Left ventricle myocardium superior (tissue), 1 donor: ENCODE data around the gene NFE2L2. TPM values are rescaled to one million over a fixed set of nuclear protein-coding genes. Genes with fewer than 3 reads are reported as not detected.
"Not testable (repeated sequence)": the region's sequence is repeated elsewhere in the genome, so short reads cannot be mapped to it uniquely, and the experiment has no call there.

Source experiments
- ATAC-seq: fragments of 200-7000 bp; cut with Tn5 transposase; one replicate; pipeline ENCODE4 v1.9.1; 2020; ENCODE audit warnings: mild to moderate bottlenecking, moderate library complexity
- DNase-seq: peaks from one replicate; pipeline ENCODE4 v3.0.0-alpha.2; 2020
- intact Hi-C: fragments of 100-400 bp; cut with micrococcal nuclease; formaldehyde crosslinking; loops from one replicate; pipeline ENCODE4 v1.11.0; 2022
- total RNA-seq: library from RNA; stranded (reverse); fragmentation: NEBNext Ultra II Directional; extraction: Animal tissue kit (Norgen Biotek cat#: 25700); gene quantifications from one replicate; pipeline ENCODE4 v1.2.1, GENCODE V29; 2021
- donor health status: DM: no; HTN: yes; CAD: no; lungs with severe emphysema.

Gene NFE2L2
- total RNA-seq, 1 donor from 2014 or later = 50.6 TPM

DNA sequence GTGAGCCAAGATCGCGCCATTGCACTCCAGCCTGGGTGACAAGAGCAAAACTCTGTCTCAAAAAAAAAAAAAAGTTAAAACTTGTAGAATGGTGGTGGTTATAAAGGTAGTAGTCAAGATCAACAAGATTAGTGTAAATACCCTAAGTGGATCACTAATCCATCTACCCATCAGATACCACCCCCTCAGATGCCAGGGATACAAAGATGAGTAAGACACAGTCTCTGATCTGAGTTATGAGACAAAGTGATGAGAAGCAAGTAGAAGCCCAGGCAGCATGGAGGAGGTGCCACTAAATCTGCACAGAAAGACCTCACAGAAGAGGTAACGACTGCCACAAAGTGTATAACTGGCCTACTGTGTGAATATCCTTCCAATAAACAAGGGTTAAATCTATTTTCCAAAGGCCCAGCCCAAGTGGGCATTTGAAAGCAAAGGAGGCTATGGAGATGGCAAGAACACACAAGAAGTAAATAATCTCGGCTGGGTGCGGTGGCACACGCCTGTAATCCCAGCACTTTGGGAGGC lies 20.2 kb downstream of the NFE2L2 start:
- intact Hi-C loops = no loop called here
- no peak for DNase-seq
- no peak for ATAC-seq

DNA sequence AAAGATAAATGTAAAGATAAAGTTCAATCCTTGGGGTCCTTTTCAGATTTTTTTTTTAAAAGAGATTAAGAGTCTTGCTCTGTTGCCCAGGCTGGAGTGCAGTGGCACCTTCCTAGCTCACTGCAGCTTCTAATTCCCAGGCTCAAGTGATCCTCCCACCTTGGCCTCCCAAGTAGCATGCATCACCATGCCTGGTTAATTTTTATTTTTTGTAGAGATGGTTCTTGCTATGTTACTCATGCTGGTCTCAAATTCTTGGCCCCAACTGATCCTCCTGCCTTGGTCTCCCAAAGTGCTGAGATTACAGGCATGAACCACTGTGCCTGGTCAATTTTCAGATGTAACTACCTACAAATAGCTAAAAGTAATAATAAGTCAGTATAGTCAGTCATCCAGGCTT lies 21.1 kb downstream of the NFE2L2 start:
- intact Hi-C loops = no loop called here
- DNase-seq (no peak), ATAC-seq (no peak)

DNA sequence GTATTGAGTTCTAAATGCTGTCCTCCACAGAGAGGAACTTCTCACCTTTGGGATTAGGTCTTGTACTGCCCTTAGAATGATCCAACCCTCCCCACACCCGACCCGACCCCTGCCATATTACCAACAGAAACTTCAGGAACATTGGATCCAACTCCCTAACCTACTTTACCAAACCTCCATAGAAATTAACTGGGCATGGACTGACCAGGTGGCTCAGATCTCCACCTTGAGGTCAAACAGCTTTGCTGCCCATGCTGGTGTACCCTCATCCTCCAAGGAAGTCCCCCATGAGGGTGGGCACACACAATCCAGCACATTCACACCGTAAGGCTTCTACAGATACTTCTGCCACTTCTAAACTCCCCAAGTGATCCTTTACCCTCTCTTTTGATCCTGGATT lies 21.5 kb downstream of the NFE2L2 start:
- intact Hi-C loops = no loop called here
- DNase-seq (no peak), ATAC-seq (no peak)

DNA sequence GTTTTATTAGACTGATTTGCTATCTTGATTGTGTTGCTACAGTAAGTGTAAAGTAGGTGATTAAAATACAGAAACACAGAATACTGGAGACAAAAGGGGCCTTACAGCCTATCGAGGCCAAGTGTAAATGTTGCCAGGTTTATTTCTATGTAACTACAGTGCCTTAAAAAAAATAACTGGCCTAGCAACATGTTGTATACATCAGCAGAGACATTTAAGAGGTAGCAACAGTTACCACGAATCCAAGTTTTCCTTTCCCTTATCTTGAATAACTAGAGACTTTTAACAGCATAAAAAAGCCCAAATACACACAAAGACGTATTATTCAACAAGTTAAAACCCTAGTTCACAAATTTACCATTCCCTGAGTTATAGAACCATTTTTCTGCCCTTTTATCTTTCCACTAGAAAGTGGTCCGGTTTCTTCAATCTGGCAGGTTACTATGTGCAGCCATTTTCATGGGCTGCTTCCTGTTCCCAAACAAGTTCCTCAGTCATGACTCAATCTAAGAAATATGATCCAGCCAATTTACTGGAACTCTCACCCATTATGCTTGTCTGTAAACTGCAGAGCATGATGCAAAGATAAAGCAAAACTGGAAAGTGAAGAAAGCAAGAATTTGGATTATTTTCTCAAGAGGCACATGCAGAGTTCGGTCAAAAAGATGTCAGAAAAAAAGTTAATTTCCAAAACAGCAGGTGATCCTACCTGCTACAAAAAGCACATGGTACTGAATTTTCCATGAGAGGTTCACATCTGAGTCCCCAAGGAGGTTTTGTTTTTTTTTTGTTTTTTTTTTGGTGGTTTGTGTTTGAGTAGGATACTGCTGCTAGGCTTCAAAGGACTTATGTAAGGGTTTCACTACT lies 22.2 kb downstream of the NFE2L2 start:
- intact Hi-C loops = no loop called here
- DNase-seq = no peak
- ATAC-seq = peak; percentile 70

DNA sequence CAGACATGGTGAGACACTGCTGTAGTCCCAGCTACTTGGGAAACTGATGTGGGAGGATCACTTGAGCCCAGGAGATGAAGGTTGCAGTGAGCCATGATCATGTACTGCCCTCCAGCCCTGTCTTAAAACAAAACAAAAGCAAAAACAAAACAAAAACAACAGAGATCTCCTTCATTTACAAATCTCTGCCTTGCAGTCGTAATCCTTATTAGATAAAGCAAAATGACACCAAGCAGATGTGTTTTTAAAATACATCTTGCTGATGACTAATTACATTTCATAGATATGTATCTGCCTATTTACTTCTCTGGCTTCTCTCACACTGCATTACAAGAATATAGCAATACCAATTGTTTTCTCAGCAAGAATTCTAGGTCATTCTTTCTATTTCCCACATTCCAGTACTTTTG lies 22.8 kb downstream of the NFE2L2 start:
- intact Hi-C loops = no loop called here
- no peak for DNase-seq
- no peak for ATAC-seq

DNA sequence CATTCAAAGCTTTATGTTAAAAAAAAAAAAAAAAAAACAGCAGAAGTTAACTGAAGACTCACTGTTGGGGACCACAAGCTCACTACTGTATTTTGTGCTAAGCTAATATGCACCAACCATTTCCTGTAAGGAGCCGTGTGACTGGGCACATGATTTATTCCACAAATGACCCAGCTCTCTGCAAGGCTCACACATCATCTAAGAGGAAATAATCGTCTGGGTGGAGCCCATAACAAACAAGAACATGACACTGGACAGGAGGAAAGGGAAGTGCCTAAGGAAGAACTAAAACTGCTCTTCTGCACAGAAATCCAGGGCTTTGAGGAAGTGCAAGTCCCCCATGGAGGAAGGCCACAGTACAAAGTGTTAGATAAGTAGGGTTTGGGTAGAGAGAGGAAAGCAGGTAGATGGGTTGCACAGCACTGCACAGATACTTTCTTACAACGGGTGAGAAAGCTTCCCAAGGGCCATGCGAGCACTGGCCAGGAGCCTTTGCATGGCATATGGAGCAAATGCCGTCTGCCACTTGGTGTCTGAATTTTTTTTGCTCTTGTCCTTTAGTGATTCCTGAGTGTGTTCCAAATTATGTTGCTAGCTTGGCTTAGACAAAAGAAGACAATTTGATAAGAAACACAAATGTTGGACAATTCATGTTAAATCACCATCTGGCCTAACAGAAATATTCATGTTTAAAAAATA lies 24.4 kb downstream of the NFE2L2 start:
- DNase-seq (no peak), ATAC-seq (peak; percentile 58)
- intact Hi-C loops = no loop called here

DNA sequence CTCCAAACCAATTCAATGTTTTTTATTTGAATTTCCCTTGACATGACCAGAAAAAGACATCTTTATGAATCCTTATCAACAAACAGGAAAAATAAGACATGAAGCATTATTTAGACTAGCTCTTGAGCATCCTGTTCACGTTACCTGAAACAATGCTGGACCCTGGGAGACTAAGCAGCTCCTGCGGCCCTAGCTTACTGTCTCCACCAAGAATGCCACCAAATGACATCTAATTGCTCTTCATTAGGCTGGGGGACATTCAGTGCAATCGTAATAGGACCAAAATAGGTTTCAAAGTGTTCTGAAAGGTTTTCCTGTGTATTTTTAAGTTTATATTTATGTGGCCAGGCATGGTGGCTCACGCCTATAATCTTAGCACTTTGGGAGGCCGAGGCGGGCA lies 25.5 kb downstream of the NFE2L2 start:
- DNase-seq (no peak), ATAC-seq (no peak)
- intact Hi-C loops = no loop called here

DNA sequence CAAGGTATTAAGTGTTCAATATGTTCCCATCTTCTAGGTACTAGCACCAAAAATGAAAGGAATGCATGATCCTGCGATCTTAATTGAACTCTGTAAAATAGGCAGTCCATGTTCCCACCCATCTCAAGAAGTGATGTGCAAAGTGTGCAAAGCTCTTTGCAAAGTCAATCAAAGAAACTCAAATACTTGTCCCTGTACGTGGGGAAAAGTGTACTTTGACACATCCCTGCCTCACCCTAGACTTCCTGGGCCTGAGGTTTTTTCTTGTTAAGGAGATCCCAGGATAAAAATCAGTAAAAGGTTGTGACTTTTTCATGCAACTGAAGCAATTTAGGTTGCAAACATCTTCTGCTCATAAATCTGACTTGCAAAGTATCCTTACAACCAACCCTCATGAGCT lies 26.6 kb downstream of the NFE2L2 start:
- intact Hi-C loops = no loop called here
- ATAC-seq = no peak
- DNase-seq = no peak

DNA sequence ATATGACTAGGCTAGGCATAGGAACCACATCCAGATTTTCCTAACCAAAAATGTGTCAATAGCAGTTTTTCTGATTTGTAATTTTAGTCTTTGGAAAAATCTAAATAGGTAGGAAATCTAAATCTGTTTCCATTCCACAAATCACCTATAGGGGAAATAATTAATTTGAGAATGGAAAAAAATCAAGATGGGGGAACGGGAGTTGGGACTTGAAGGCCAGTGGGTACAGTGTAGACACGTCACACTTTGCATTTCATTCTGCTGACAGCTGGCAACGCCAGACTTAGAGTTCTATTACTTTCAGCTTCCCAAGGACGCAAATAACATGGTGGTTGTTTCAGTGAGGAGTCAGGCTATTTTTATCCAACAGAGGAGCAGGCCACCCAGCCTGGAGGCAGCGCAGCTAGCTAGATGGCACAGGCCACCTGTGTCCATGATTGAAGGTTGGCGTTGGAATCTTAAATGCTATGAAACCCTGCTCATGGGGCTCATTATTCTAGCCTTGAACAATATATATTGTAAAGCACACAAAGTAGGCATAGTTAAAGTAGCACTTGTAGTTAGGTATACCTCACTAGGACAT lies 28.6 kb downstream of the NFE2L2 start:
- DNase-seq = peak; percentile 55
- intact Hi-C loops = no loop called here
- peak; percentile 82 for ATAC-seq

DNA sequence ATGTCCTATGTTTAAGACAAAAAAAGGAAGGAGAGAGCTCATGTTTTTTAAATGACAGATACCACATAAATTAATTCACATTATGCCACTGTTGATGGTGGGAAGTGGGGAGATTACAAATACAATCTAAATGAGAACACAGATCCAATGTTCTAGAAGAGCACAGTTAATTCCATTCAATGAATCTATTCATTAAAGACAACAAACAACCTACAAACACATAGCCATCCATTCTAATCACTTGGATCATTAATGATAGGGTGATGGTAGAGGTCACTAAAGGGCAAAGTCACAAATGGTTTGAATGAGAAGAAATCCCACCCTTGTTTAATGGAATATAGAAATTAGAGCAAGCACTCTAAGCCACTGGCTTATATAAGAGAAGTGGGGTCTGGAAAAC lies 30.3 kb downstream of the NFE2L2 start:
- no peak for ATAC-seq
- intact Hi-C loops = no loop called here

DNA sequence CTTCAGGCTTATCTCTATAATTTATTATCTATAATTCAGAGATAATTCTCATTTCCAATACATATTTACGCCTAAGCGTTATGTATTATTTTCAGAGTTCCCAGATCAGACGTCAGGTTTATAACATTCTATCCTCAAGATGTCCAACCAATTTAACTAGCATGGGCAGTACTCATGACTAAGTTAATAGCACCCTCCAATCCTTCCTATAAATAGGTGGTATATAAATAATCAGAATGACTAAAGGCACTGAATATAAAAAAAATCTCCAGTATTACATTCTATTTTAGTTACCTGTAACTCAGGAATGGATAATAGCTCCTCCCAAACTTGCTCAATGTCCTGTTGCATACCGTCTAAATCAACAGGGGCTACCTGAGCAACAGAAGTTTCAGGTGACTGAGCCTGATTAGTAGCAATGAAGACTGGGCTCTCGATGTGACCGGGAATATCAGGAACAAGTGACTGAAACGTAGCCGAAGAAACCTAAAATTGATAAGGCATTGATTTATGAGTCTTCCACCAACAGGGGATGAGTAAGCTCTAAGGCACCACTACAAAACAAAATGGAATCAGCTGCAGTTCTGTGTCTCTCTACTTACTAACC lies 32.3 kb downstream of the NFE2L2 start:
- no peak for DNase-seq
- no peak for ATAC-seq
- intact Hi-C loops = no loop called here

More for the DNA sequence above, 30.3 kb downstream of the NFE2L2 start:
- DNase-seq = no peak

DNA sequence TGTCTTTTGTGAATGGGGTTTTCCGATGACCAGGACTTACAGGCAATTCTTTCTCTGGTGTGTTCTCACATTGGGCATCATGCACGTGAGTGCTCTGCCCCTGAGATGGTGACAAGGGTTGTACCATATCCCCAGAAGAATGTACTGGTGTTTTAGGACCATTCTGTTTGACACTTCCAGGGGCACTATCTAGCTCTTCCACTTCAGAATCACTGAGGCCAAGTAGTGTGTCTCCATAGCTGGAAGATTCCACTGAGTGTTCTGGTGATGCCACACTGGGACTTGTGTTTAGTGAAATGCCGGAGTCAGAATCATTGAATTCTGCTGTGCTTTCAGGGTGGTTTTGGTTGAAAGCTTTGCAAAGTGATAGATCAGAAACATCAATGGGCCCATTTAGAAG lies 33.3 kb downstream of the NFE2L2 start:
- DNase-seq = no peak
- intact Hi-C loops = no loop called here
- no peak for ATAC-seq

DNA sequence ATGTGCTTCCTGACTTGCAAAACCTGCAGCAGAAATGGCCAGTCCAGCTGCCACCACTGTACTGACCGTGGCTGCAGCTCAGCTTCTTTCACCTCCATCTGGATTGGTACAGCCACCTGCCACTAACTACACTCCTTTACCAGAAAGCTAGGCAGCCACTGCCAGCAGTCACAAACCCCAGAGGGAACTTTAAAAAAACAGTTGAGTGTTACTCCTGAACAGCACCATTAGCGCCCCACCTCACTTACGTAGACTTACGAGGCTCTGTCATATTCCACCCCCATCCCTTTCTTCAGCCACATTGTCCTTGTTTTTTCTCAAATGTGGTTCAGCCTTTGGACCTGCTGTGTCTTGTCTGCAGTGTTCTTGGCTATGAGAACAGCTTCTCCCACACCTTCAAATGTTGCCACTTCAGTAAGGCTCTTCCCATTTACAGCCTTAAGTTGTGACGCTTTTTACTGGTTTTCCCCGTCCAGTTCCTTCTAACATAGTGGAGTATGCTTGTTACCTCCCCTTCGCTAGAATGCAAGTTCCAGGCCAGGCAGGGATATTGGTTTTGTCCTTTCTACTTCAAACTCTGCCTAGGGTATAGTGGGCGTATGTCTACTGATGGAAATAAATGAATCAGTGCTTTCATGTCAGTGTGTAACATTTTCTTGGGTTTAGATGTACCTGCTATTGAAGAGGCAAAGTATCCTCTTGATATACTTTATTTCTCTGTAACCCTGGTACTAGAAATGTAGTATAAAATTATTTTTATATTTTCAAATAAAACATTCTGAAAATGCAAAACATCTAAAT lies 34.9 kb downstream of the NFE2L2 start:
- intact Hi-C loops = no loop called here
- ATAC-seq (peak; percentile 15), DNase-seq (no peak)

DNA sequence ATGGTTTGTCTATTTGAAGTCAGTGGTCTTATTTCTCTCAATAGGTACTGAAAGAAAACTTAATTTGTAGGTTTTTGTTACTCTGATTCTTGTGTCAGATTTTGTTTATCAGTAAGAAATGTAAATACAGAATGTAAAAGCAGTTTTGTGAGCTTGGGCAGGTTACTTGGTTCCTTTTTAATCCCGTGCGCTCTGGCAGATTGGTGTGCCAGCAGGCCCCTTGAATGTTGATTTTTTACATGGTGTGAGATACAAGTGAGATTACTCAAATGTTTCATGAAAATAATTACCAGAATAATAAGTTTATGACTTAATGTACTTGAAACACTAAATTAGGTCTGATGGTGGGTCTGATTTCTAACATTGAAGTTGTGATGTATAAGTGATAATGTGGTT lies 38.6 kb downstream of the NFE2L2 start:
- intact Hi-C loops = no loop called here
- ATAC-seq (no peak), DNase-seq (no peak)

DNA sequence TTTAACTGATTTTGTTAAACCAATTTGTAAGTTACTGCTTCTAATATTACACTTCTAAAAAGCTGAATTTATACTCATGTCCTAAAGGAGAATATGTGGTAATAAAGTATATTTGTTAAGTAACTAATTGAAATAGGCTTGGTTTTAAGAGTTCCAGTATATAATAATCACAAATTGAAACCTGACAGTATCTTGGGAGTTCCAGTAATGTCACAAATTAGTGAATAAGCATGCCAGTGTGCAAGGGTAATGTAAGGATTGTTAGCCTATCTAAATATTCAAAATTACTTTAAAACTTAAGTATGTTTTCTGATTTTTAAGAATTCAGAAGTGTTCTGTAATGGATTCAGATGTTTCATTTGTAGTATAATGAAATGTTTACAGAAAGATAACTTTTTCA lies 41.1 kb downstream of the NFE2L2 start:
- ATAC-seq, DNase-seq, intact Hi-C loops: not testable (repeated sequence)

DNA sequence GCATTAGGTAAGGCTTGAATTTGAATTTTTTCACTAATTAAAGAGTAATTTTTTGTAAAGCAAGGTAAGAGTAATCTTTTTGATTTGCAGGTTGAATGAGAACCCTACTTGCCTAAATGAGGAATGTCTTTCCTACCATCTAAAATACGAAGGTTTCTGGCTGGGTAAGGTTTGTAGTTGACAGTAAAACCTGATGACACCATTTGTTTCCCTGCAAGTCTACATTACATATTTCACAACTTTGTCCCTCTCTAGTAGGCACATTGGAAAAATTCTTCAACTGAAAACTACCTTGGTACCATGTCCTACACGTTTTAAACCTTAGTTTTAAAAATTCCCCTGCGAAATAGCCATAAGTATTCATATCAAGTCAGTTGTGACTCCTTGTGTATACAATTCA lies 42.6 kb downstream of the NFE2L2 start:
- intact Hi-C loops = no loop called here
- no peak for ATAC-seq
- DNase-seq = no peak

DNA sequence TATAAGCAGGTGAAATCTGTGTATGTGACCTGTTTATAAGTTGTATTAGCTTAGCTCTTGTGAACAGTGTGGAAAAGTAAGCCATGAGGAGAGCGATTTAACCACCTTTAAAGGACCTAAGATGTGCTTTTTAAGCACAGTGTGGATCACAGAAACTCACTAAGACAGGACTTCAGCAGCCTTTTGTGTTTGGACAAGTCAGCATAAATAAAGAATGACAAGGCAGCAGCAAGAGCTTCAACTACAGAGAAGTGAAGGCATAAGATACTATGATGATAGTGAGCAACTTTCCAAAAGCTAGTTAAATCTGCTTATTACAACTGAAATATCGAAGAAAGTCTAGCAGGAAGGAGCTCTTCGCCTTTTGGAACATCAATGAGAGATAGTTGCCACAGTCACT lies 43.0 kb downstream of the NFE2L2 start:
- intact Hi-C loops = no loop called here
- DNase-seq (no peak), ATAC-seq (no peak)

DNA sequence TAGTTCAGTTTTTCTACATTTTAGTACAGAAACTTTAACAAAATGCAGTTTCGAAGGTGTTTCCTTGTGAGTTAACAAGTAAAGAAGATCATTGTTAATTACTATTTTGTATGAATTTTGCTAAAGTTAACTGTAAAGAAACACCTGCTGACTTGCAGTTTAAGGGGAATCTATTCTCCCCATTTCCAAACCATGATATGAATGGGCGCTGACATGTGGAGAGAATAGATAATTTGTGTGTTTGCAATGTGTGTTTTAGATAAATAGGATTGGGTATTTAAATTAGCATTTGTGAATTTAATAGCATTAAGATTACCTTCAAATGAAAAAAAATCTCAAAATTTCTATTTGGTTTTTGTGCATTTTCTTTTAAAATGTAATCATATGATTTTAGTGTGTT lies 44.7 kb downstream of the NFE2L2 start:
- DNase-seq, intact Hi-C loops, ATAC-seq: not testable (repeated sequence)

DNA sequence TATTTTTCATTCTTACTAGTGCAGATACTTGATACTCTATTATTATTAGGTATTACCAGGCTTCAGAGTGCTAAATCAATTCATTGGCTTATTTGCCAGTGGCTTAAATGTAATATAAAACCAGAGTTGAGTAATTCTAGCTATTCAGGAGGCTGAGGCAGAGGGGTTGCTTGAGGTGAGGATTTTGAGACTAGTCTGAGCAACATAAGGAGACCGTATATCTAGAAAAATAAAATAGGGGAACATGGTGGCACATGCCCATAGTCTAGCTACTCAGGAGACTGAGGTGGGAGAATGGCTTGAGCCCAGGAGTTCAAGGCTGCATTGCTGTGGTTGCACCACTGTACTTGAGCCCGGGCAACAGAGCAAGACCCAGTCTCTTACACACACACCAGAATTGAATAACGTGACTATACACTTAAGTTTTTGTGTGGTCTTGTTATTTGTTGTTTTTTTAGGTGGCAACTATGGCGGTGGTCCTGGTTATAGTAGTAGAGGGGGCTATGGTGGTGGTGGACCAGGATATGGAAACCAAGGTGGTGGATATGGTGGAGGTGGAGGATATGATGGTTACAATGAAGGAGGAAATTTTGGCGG lies 47.2 kb downstream of the NFE2L2 start:
- intact Hi-C loops = no loop called here
- no peak for ATAC-seq
- DNase-seq = no peak
